ENCODE results near the gene PARD3. TPM values are rescaled to one million over a fixed set of nuclear protein-coding genes. Genes with fewer than 3 reads are reported as not detected.

Gene PARD3
- total RNA-seq, 1 donor from 2014 or later: 29.4 TPM

GRCh38 chr10:34825414-34825813 is 10.3 kb upstream of the PARD3 start:
- no peak for DNase-seq (ENCODE audit: low read depth in 2 of 2)

- DNase-seq (ENCODE audit: low read depth in 2 of 2): peak; percentile 16 to 17
Measured at GRCh38 chr10:34824870-34825269, 9.8 kb upstream of the PARD3 start.

- DNase-seq (ENCODE audit: low read depth in 2 of 2): no peak
Measured at GRCh38 chr10:34821587-34822585, 6.8 kb upstream of the PARD3 start.

- no peak for DNase-seq (ENCODE audit: low read depth in 2 of 2)
Measured at GRCh38 chr10:34817586-34817985, 2.5 kb upstream of the PARD3 start.

GRCh38 chr10:34817054-34817453 is 2.0 kb upstream of the PARD3 start:
- DNase-seq (ENCODE audit: low read depth in 2 of 2): no peak

GRCh38 chr10:34816501-34817002 is 1.5 kb upstream of the PARD3 start:
- DNase-seq (ENCODE audit: low read depth in 2 of 2): peak in 1 of 2 donors; percentile 31

- DNase-seq (ENCODE audit: low read depth in 2 of 2): peak in 1 of 2 donors; percentile 21
Measured at GRCh38 chr10:34816085-34816496, 995 bp upstream of the PARD3 start.

GRCh38 chr10:34814913-34815184 is 247 bp downstream of the PARD3 start:
- DNase-seq (ENCODE audit: low read depth in 2 of 2): peak in 1 of 2 donors; percentile 22

- peak; percentile 41 to 65 for DNase-seq (ENCODE audit: low read depth in 2 of 2)
Measured at GRCh38 chr10:34814223-34814912, 728 bp downstream of the PARD3 start.

GRCh38 chr10:34813626-34814222 is 1.4 kb downstream of the PARD3 start:
- peak; percentile 52 to 55 for DNase-seq (ENCODE audit: low read depth in 2 of 2)

GRCh38 chr10:34812771-34813170 is 2.3 kb downstream of the PARD3 start:
- DNase-seq (ENCODE audit: low read depth in 2 of 2): no peak

GRCh38 chr10:34811968-34812514 is 3.1 kb downstream of the PARD3 start:
- DNase-seq (ENCODE audit: low read depth in 2 of 2): peak in 1 of 2 donors; percentile 45

GRCh38 chr10:34811126-34811967 is 3.7 kb downstream of the PARD3 start:
- no peak for DNase-seq (ENCODE audit: low read depth in 2 of 2)

GRCh38 chr10:34809796-34810195 is 5.3 kb downstream of the PARD3 start:
- no peak for DNase-seq (ENCODE audit: low read depth in 2 of 2)

GRCh38 chr10:34808801-34809745 is 6.0 kb downstream of the PARD3 start:
- no peak for DNase-seq (ENCODE audit: low read depth in 2 of 2)

GRCh38 chr10:34808336-34808735 is 6.8 kb downstream of the PARD3 start:
- no peak for DNase-seq (ENCODE audit: low read depth in 2 of 2)

- DNase-seq (ENCODE audit: low read depth in 2 of 2): peak in 1 of 2 donors; percentile 21
Measured at GRCh38 chr10:34804306-34804705, 10.8 kb downstream of the PARD3 start.

- no peak for DNase-seq (ENCODE audit: low read depth in 2 of 2)
Measured at GRCh38 chr10:34802692-34803091, 12.4 kb downstream of the PARD3 start.

GRCh38 chr10:34801097-34801733 is 13.9 kb downstream of the PARD3 start:
- DNase-seq (ENCODE audit: low read depth in 2 of 2): peak; percentile 65 to 68

Measured in lung microvascular endothelial cell (primary cell).